HG02763 (cell line): Measurements from ENCODE around the gene ENTREP3.
A peak's percentile ranks its signal among the peaks of the same experiment; 100 is the strongest.

Experiments used
- ATAC-seq: cut with Tn5 transposase; IDR thresholded peaks from one replicate; pipeline ENCODE4 v1.9.1; 2021; ENCODE audit warnings: mild to moderate bottlenecking, moderate library complexity; ENCODE audit not compliant: unreplicated experiment

Gene ENTREP3

GRCh38 chr1:155278689-155279160 lies 23.4 kb upstream of the ENTREP3 start:
- ATAC-seq: no peak

GRCh38 chr1:155277902-155278688 lies 22.8 kb upstream of the ENTREP3 start:
- ATAC-seq: no peak

- peak; percentile 70 for ATAC-seq
These were observed 22.0 kb upstream of the ENTREP3 start, which contains the start of gene HCN3 for GRCh38 chr1:155277070-155277901. Gene HCN3, plus strand, starts transcription at chr1:155277463. Its CDS starts 128 bp downstream, at chr1:155277591.

GRCh38 chr1:155273343-155274245 lies 18.3 kb upstream of the ENTREP3 start, which contains the start of gene CLK2:
Gene CLK2, minus strand, starts transcription at chr1:155273504. Its CDS starts 2,527 bp downstream, at chr1:155270977.
- ATAC-seq: peak; percentile 74

GRCh38 chr1:155272466-155273342 lies 17.4 kb upstream of the ENTREP3 start:
- ATAC-seq: peak; percentile 31

- ATAC-seq: no peak
These were observed 14.1 kb upstream of the ENTREP3 start for GRCh38 chr1:155269381-155269780.

GRCh38 chr1:155268630-155269029 lies 13.3 kb upstream of the ENTREP3 start:
- ATAC-seq: no peak

GRCh38 chr1:155267373-155267772 lies 12.1 kb upstream of the ENTREP3 start:
- ATAC-seq: no peak

GRCh38 chr1:155266553-155266952 lies 11.3 kb upstream of the ENTREP3 start:
- ATAC-seq: no peak

GRCh38 chr1:155263067-155263466 lies 7.8 kb upstream of the ENTREP3 start:
- no peak for ATAC-seq

GRCh38 chr1:155261852-155262673 lies 6.8 kb upstream of the ENTREP3 start, which contains the start of gene SCAMP3:
Gene SCAMP3, minus strand, starts transcription at chr1:155262360. Its CDS starts 209 bp downstream, at chr1:155262151.
- peak; percentile 90 for ATAC-seq

GRCh38 chr1:155261493-155261851 lies 6.2 kb upstream of the ENTREP3 start:
- no peak for ATAC-seq

- no peak for ATAC-seq
These were observed 5.0 kb upstream of the ENTREP3 start for GRCh38 chr1:155260276-155260675.

- no peak for ATAC-seq
These were observed 972 bp upstream of the ENTREP3 start for GRCh38 chr1:155256058-155256852.

GRCh38 chr1:155254714-155255242 lies 505 bp downstream of the ENTREP3 start:
- no peak for ATAC-seq

GRCh38 chr1:155254228-155254713 lies 1.0 kb downstream of the ENTREP3 start:
- no peak for ATAC-seq

GRCh38 chr1:155253797-155254196 lies 1.5 kb downstream of the ENTREP3 start:
- ATAC-seq: no peak
